Thoracic aorta (tissue), 2 donors: ENCODE results near the gene CPB2. TPM values are rescaled to one million over a fixed set of nuclear protein-coding genes. Genes with fewer than 3 reads are reported as not detected.

ENCODE experiments used
- ATAC-seq: fragments of 150-250 bp; one replicate; pipeline ENCODE4 v1.8.0; 2017; ENCODE audit warnings: low read depth; ENCODE audit not compliant: insufficient number of reproducible peaks, low FRiP score
- DNase-seq: peaks from one replicate; pipeline ENCODE4 v3.0.0-alpha.2; 2020; ENCODE audit warnings: low spot score
- H3K27ac ChIP-seq, 2 donors: fragments of 200-600 bp; sonication (generic); 1 replicate in 1 of 2; 2 replicates in 1 of 2; pipeline ENCODE4 v1.5.1; 2016; ENCODE audit warnings: mild to moderate bottlenecking in 2 of 2, moderate library complexity in 2 of 2
- H3K27me3 ChIP-seq: fragments of 200-600 bp; sonication (generic); replicated peaks from 2 replicates; pipeline ENCODE4 v1.6.0; 2016; ENCODE audit warnings: mild to moderate bottlenecking; ENCODE audit not compliant: insufficient read depth
- H3K36me3 ChIP-seq: fragments of 200-600 bp; sonication (generic); one replicate; pipeline ENCODE4 v1.5.1; 2016
- H3K4me1 ChIP-seq, 2 donors: fragments of 200-600 bp; sonication (generic); 1 replicate in 1 of 2; 2 replicates in 1 of 2; pipeline versions ENCODE4 v1.5.1 to v1.6.0; 2016; ENCODE audit warnings: low read depth in 2 of 2, mild to moderate bottlenecking in 1 of 2; ENCODE audit not compliant: control insufficient read depth in 1 of 2
- H3K4me3 ChIP-seq: fragments of 200-600 bp; sonication (generic); 2 replicates; pipeline ENCODE4 v1.5.1; 2016; ENCODE audit warnings: mild to moderate bottlenecking
- H3K9me3 ChIP-seq: fragments of 200-600 bp; sonication (generic); 2 replicates; pipeline ENCODE4 v1.5.1; 2016
- CTCF ChIP-seq: fragments of 200-600 bp; sonication (generic); IDR thresholded peaks from one replicate; pipeline ENCODE4 v1.5.1; 2019; ENCODE audit warnings: antibody characterized with exemption
- total RNA-seq, 2 donors: library from RNA; depleted of rRNA; stranded (reverse); fragments of >200 nt; gene quantifications; one replicate each; pipeline versions ENCODE4 v1.1.0 to v1.2.3, GENCODE V29; 2016

The CPB2 gene
- total RNA-seq, 2 donors from 2014 or later = not detected

GRCh38 chr13:46122304-46122703 is 17.5 kb upstream of the CPB2 start:
- ATAC-seq (no peak), DNase-seq (no peak)
- H3K4me1 ChIP-seq = no peaks in the 10 kb centered on the region
- H3K4me3 ChIP-seq = no peak overlapping the region
- TF ChIP-seq CTCF = no peak
- no peak overlapping the region for H3K27ac ChIP-seq
- H3K27me3 ChIP-seq = no peaks in the 10 kb centered on the region
- no peaks in the 10 kb centered on the region for H3K9me3 ChIP-seq
- H3K36me3 ChIP-seq = no peaks in the 10 kb centered on the region

- no peak for DNase-seq
- ATAC-seq = no peak
- H3K27ac ChIP-seq = no peak overlapping the region
- no peaks in the 10 kb centered on the region for H3K4me1 ChIP-seq
- no peak for TF ChIP-seq CTCF
- H3K36me3 ChIP-seq = no peaks in the 10 kb centered on the region
- no peaks in the 10 kb centered on the region for H3K9me3 ChIP-seq
- no peak overlapping the region for H3K4me3 ChIP-seq
- H3K27me3 ChIP-seq = no peaks in the 10 kb centered on the region
Observed at GRCh38 chr13:46121597-46122163, 16.8 kb upstream of the CPB2 start.

- H3K4me3 ChIP-seq = no peak overlapping the region
- TF ChIP-seq CTCF = no peak
- no peak overlapping the region for H3K27ac ChIP-seq
- no peaks in the 10 kb centered on the region for H3K27me3 ChIP-seq
- no peaks in the 10 kb centered on the region for H3K9me3 ChIP-seq
- DNase-seq (no peak), ATAC-seq (no peak)
- no peaks in the 10 kb centered on the region for H3K36me3 ChIP-seq
- no peaks in the 10 kb centered on the region for H3K4me1 ChIP-seq
Observed at GRCh38 chr13:46121033-46121432, 16.2 kb upstream of the CPB2 start.

DNA sequence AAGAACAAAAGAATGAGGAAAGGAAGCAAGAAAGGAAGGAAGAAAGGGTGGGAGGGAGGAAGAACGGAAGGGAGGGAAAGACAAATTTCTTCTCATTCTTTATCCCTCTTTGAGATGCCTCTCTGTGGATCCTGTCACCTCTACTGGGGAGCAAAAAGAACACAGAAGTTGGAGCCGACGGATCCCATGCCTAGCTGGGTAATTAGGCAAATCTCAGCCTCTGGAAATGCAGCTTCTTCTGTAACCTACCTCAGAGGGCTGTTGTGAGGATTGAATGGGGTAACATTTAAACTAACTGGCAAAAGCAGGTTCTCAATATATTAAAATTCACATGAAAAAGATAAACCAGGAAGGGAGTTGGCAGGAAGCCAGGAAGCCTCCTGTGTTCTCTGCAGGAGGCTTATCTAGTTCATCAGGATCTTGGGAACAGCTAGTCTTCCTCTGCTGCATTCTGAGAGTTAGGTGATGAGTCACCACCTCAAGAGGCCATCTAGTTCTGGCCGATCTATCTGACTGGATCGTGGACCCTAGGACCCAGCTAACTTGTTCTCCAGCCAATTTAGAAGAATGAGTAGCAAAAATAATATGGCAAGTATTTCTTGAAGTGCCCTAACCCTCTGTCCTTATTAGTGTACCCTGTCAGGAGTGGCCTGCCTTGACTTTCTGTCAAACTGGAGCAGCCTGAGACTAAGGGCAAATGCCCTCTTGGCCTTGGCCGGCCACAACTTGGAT is 15.2 kb upstream of the CPB2 start:
- H3K27me3 ChIP-seq = no peaks in the 10 kb centered on the region
- H3K36me3 ChIP-seq = no peaks in the 10 kb centered on the region
- no peak for DNase-seq
- no peaks in the 10 kb centered on the region for H3K4me1 ChIP-seq
- no peaks in the 10 kb centered on the region for H3K9me3 ChIP-seq
- ATAC-seq = no peak
- no peak for TF ChIP-seq CTCF
- no peak overlapping the region for H3K4me3 ChIP-seq
- H3K27ac ChIP-seq = no peak overlapping the region

- H3K27me3 ChIP-seq = no peaks in the 10 kb centered on the region
- H3K9me3 ChIP-seq = no peaks in the 10 kb centered on the region
- H3K36me3 ChIP-seq = no peaks in the 10 kb centered on the region
- no peak for TF ChIP-seq CTCF
- no peak for ATAC-seq
- H3K4me3 ChIP-seq = no peak overlapping the region
- no peak overlapping the region for H3K27ac ChIP-seq
- DNase-seq = no peak
- no peaks in the 10 kb centered on the region for H3K4me1 ChIP-seq
Observed at GRCh38 chr13:46116653-46117502, 12.0 kb upstream of the CPB2 start.
